Measurements from ENCODE around the gene GGTLC2.

DNA sequence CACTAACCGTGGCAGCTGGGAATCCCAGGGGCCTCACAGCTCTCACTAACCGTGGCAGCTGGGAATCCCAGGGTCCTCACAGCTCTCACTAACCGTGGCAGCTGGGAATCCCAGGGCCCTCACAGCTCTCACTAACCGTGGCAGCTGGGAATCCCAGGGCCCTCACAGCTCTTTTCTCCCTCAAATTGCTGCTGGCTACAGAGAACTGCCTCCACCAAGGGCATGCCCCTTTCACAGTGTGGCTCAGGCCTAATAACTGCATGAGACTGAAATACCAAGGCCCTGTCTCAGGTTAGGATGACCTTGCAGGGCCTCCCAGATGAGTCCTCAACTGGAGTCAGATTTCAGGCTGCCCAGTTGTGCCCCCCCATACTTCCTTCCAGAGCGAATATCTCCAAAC lies 35.1 kb upstream of the GGTLC2 start:
- TF ChIP-seq, protein P1, sequence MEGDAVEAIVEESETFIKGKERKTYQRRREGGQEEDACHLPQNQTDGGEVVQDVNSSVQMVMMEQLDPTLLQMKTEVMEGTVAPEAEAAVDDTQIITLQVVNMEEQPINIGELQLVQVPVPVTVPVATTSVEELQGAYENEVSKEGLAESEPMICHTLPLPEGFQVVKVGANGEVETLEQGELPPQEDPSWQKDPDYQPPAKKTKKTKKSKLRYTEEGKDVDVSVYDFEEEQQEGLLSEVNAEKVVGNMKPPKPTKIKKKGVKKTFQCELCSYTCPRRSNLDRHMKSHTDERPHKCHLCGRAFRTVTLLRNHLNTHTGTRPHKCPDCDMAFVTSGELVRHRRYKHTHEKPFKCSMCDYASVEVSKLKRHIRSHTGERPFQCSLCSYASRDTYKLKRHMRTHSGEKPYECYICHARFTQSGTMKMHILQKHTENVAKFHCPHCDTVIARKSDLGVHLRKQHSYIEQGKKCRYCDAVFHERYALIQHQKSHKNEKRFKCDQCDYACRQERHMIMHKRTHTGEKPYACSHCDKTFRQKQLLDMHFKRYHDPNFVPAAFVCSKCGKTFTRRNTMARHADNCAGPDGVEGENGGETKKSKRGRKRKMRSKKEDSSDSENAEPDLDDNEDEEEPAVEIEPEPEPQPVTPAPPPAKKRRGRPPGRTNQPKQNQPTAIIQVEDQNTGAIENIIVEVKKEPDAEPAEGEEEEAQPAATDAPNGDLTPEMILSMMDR (IDR thresholded peaks at IDR 0.05; ENCODE audit: low read length) = no peak
- no peak for TF ChIP-seq EZH2phosphoT487 (IDR thresholded peaks at IDR 0.05; ENCODE audit: low read length)
- no peak for TF ChIP-seq EZH2 (optimal IDR thresholded peaks at IDR 0.05; ENCODE audit: low read depth, low read length)

All from MM.1S (cell line).